NCI-H146 (cell line): Measurements from ENCODE around the gene FZD7.

Experiments used
- DNase-seq: peaks from one replicate; lab custom pipeline; 2025; lab: John Stamatoyannopoulos, UW

Gene FZD7

GRCh38 chr2:202038471-202039277 is 5.0 kb downstream of the FZD7 start:
- no peak for DNase-seq

DNA sequence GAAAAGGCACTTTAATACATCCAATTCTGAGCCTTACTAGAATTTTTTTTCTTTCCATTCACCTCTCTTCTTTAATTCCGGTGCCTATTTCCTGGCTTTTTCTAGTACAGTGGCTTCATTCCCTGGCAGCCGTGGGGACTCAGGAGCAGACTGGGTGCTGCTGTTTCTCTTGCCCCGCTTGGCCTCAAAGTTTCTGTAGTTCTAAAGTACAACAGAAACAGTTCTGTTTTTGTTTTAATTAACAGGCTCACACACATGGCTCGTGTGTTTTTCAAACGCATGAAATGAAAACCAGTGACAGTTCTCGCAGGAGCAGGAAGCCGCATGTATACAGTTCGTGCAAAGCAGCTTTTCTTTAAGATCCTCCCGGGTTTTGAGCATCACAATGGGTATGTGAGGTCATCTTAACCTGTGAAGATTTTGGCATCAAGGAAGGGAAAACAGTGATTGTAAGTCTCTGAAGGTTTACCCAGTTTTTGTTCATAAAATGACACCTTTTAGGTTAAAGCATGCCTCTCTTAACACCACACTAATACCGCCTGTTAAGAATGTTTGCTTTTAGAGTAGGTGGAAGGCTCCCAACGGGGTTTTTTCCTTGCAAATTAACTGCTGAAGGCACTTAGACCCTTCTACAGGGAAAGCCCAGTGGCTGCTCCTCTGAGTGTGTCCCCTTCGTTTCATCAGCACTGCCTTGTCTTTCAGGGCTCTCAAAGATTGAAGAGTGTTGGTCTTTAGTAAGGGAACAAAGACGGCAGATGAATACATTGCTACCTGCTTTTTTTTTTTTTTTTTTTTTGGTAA is 5.8 kb downstream of the FZD7 start:
- DNase-seq, result no peak

DNA sequence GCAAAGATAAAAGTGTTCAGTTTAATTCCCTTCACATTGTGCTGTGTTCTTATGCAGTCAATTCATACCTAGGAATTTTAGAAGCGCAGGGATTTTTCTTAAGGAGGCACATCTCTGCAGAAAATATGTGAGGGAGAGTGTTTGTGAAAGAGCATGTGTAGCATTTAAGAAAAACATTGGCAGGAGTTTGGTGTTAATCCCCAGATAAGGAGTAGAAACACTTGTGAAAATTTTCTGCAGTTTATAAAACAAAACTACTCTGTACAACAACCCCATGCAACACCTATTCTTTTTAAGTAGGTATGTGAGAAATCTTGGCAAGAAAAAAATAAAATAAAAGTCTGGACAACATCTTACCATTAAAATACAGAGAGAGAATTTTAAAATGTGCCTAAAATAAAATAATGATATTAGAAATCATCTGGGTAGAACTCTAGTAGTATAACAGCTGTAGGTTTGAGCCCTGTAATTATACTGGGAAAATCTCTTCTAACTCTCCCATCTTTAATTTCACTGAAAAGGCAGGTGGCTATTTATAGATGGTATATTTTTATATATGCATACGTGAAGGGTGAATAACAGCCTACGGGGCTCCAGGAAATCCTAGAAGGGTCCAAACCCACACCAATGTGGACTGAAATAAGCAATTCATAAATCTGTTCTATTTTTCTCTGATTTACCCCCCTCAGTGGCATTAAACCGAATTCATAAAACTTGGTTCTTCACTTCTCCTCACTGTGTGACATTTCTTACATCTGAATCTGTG is 6.6 kb downstream of the FZD7 start:
- DNase-seq, result no peak

GRCh38 chr2:202042444-202042843 is 8.8 kb downstream of the FZD7 start:
- DNase-seq, result no peak

- DNase-seq, result no peak
These were observed 9.8 kb downstream of the FZD7 start for GRCh38 chr2:202043475-202043874.

GRCh38 chr2:202044777-202045176 is 11.1 kb downstream of the FZD7 start:
- DNase-seq, result no peak

- no peak for DNase-seq
These were observed 12.9 kb downstream of the FZD7 start for GRCh38 chr2:202046572-202046971.

DNA sequence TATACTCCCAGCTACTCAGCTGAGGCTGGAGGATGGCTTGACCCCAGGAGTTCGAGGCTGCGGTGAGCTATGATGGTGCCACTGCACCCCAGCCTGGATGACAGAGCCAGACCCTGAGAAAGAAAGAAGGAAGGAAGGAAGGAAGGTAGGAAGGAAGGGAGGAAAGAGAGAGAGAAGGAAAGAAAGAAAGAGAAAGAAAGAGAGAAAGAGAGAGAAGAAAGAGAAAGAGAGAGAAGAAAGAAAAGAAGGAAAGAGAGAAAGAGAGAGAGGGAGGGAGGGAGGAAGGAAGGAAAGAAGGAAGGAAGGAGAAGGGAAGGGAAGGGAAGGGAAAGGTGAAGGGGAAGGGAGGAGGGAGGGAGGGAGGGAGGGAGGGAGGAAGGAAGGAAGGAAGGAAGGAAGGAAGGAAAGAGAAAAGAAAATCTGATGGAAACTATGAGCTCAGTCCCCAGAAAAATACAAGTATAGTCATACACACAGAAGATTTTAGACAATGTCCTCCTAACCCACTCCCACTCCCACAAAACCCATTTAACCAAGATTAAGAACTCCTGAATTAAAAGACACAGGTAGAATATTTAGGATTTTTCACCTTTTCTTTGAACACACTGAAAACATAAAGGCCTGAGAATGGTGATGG is 15.6 kb downstream of the FZD7 start:
- no peak for DNase-seq

- no peak for DNase-seq
These were observed 16.2 kb downstream of the FZD7 start for GRCh38 chr2:202049840-202050239.

DNA sequence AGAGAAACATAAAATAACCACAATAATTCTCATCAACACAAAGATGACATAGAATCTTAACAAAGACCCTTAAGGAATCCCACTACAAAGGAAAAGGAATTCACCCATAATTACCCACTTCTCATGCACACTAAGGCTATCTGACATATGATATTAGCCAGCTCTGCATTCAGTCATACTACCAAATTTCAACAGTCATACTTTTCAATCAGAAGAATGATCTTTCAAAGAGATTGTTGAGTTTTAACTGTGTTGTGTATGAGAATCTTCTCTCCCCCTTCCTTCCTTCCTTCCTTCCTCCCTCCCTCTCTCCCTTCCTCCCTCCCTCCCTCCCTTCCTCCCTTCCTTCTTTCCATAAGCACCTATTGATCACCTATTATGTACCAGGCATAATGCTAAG is 17.0 kb downstream of the FZD7 start:
- no peak for DNase-seq

DNA sequence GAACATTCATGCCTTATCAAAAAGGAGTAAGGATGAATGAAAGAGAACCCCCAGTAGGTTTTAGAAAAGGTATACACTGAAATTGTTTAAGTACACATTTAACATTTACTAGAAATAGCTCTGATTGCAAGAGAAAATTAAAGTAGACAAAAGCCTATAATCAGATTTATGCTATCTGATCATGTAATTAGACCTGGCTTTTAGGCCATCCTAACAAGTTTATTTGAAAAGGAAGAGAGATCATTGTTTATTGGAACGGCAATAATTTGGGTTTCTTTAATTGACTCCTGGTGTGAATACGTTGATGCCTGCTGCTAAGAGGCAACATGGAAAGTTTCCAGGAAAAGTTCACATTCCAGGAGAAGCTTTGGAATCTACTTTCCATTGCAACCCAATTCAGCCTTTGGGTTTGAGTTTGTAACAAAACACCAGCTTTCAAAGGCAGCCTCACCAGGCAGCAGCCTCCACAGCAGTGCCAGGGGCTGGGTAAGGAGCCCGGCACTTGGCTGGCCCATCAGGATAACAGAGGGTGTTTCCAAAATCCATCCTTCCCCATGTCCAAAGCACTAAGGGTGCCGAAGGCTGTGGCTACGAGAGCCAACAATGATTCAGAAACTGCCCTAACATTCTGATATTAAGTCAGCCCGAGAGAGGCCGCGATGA is 18.0 kb downstream of the FZD7 start:
- no peak for DNase-seq

- DNase-seq, result no peak
These were observed 18.6 kb downstream of the FZD7 start for GRCh38 chr2:202052235-202052634.

DNA sequence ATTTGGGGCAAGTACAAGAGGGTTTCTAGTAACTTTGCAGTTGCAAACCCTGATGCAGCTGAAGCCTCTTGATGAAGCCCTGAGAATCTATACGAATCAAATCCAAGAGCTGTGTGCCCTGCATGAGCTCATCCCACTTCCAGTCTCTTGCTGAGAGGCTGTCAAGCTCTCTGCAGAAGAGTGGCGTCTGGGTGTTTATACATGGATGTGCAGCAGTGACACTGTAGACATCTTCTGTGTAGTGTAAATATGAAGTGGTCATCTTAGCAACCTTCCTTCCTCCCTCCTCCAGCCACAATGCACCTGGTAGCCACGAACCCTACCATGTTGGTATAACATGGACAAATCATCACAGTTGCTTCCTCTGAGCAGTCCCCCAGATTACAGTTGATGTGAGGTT is 21.0 kb downstream of the FZD7 start:
- DNase-seq, result no peak

DNA sequence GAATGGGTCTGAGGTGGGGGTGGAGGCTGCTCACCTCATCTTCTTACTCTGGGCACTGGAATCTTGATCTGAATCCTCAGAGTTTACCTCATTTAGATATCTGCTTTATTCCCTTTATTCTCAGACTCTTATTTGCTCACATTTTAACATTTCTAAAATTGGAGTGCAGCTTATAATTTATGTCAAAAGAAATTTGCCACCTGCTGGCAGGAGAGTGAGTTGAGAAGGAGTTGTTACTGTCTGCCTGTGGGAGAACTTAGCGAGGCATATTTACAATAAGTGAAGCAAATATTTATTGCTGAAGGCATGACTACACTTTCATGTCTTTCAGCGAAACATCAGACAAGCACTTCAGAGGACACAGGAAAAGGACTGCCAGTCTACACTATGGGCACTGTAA is 23.0 kb downstream of the FZD7 start:
- no peak for DNase-seq

GRCh38 chr2:202060218-202060617 is 26.6 kb downstream of the FZD7 start:
- no peak for DNase-seq

DNA sequence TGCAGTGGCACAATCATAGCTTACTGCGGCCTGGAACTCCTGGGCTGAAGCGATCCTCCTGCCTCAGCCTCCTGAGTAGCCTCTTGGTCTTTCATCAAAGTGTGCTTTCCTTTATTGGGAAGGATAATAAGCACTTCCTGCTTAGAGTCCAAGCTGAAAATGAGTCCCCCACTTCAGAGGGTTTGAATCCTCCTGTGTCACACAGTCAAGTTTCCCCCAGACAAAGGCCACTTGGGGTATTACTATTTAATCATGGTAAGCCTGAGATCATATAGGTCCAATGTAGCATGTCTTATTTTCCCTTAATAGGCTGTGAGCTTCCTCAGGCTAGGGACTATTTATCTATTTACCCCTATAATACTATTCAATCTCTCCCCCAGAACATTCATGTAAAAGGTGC is 28.0 kb downstream of the FZD7 start:
- no peak for DNase-seq

DNA sequence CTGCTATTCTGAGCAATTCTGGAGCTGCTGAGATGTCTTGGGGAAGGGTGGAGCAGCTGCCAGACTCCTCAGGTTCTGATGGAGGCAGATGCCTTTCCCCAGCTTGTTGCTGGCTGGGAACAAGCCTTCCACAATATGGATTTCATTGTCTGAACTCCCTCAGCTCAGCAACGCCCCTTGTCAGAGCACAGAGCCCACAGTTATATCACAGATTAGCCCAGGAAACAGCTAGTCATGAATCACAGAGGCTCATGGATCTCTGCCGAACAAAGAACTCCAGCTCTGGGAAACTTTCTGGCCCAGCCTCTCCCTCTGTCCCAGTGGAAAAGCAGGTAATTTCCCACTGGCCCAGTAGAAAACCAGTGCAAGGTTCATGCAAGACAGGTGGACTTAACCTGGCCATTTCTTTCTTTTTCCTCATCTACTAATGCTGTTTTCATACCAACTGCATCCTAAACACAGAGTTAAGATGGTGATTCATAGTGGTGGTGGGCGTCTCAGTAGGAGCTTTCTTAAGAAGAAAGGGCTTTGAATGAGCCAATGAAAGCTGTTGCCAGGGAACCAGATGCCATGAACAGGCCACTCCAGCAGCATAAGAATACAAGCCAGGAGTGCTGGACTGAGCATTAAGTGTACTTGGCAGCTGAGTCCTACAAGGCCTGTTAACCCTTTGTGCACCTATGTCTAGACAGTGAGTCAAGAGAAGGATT is 30.7 kb downstream of the FZD7 start:
- no peak for DNase-seq

DNA sequence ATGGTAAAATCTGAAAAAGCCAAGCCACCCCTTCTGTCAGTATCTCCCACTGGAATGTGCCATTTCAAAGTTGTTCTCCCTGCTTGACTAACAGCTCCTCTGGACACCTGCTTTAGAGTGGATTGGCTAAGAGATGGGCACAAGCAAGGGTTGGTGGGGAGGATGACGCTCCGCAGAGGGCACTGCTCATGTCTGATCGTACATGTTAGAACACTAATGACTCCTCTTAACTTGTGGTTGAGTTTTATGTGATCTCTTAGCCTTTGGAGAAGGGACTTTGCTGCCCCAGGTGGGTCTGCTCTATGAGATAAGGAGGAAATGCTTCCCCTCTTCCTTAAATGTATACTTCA is 31.2 kb downstream of the FZD7 start:
- no peak for DNase-seq

DNA sequence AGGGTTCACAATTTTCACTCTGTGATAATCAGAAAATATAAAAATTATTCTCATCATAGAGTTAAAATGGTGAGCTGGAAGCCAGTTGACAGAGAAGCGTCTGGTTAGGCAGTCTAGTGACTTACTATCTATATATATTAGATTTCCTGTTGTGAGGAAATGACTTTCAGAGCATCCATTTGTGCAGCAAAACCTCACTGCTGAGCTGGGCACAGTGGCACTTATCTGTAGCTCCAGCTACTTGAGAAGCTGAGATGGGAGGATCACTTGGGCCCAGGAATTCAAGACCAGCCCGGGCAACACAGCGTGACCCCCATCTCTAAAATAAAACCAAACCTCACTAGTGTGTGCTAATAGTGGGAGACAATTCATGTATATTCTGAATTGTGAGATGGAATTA is 32.2 kb downstream of the FZD7 start:
- DNase-seq, result no peak

DNA sequence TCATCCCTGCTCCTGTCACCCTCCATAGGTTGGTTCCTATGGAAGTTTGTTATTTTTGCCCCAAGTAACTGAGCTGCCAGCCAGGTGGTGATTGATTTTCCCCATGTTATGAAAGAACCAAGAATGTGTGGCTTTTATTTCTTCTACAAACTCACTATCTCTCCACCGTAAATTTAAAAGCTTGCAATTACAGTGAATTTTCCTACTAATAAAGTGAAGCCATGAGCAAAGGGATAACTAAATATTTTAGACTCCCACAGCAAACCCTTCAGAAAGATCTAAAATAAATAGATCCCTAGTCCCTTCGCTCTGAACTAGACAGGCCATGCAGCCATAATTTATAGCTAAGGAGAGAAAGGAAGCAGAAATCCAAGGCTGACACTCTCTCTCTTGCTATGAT is 33.2 kb downstream of the FZD7 start:
- no peak for DNase-seq

DNA sequence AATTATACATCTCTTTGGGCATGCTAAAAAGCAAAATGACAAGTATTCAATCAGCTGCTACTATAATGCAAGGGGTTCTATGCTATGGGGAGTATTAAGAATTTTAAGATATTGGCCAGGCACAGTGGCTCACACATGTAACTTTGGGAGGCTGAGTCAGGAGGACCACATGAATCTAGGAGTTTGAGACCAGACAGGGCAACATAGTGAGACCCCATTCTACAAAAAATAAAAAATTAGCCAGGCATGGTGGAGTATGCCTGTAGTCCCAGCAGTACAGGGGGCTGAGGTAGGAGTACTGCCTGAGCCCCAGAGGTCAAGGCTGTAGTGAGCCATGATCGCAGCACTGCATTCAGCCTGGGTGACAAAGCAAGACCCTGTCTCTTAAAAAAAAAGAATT is 33.9 kb downstream of the FZD7 start:
- no peak for DNase-seq
